ENCODE measurements around the gene PRKCE. TPM values are rescaled to one million over a fixed set of nuclear protein-coding genes. Genes with fewer than 3 reads are reported as not detected.
"Not testable (repeated sequence)": the region's sequence is repeated elsewhere in the genome, so short reads cannot be mapped to it uniquely, and the experiment has no call there.

The PRKCE gene
- total and polyA plus RNA-seq, 2 experiments from 2014 or later = 0.94 to 1.2 TPM

GRCh38 chr2:45889620-45890370 lies 238.3 kb downstream of the PRKCE start (continued):
- TF ChIP-seq, protein P1, sequence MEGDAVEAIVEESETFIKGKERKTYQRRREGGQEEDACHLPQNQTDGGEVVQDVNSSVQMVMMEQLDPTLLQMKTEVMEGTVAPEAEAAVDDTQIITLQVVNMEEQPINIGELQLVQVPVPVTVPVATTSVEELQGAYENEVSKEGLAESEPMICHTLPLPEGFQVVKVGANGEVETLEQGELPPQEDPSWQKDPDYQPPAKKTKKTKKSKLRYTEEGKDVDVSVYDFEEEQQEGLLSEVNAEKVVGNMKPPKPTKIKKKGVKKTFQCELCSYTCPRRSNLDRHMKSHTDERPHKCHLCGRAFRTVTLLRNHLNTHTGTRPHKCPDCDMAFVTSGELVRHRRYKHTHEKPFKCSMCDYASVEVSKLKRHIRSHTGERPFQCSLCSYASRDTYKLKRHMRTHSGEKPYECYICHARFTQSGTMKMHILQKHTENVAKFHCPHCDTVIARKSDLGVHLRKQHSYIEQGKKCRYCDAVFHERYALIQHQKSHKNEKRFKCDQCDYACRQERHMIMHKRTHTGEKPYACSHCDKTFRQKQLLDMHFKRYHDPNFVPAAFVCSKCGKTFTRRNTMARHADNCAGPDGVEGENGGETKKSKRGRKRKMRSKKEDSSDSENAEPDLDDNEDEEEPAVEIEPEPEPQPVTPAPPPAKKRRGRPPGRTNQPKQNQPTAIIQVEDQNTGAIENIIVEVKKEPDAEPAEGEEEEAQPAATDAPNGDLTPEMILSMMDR (conservative IDR thresholded peaks at IDR 0.05; ENCODE audit: low read depth in 2 of 2) = no peak
- no peak for TF ChIP-seq JUNB (IDR thresholded peaks at IDR 0.05; ENCODE audit: unreplicated experiment)

DNA sequence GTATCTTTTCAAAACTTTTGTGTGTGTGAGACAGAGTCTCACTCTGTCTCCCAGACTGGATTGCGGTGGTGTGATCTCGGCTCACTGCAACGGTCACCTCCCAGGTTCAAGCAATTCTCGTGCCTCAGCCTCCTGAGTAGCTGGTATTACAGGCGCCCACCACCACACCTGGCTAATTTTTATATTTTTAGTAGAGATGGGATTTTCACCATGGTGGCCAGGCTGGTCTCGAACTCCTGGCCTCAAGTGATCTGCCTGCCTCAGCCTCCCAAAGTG lies 238.8 kb downstream of the PRKCE start:
- not testable (repeated sequence) for H3K9me2 ChIP-seq (ENCODE audit: insufficient read depth); H3K36me3 Mint-ChIP-seq (ENCODE audit: low read depth); H4K20me1 ChIP-seq (replicated peaks; ENCODE audit: insufficient read depth); DNase-seq (ENCODE audit: low spot score); H3K9me3 Mint-ChIP-seq; H3K4me1 Mint-ChIP-seq; H3K36me3 ChIP-seq (ENCODE audit: insufficient read depth); H3K27ac ChIP-seq (ENCODE audit: low read depth); H2AFZ ChIP-seq; H3F3A ChIP-seq (replicated peaks; ENCODE audit: low read depth); ATAC-seq; H3K27ac Mint-ChIP-seq; H3K27me3 Mint-ChIP-seq (ENCODE audit: insufficient read depth, low read depth, poor library complexity); H3K27me3 ChIP-seq (ENCODE audit: insufficient read depth); H3K4me2 ChIP-seq; H3K4me1 ChIP-seq (ENCODE audit: insufficient read depth); H3K4me3 ChIP-seq; H3K79me2 ChIP-seq (replicated peaks; ENCODE audit: insufficient read depth); H3K4me3 Mint-ChIP-seq

DNA sequence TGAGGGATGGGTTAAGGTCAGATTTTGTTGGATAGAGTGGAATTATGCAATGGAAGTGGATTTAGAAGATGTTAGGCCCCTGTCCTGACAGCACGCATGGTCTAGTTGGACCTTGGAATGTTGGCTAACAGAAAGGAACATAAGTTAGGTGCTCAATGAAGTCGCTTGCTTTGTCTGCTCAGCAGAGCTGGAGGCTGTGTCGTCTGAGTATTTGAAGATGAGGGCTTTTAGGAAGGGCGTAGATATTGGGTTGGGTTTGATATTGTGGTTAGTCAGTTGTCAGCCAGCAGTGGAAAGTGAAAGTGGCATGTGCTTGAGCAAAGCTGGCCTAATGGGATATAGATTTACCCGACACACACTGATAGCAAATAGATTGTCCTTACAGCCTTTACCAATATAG lies 239.3 kb downstream of the PRKCE start:
- Histone ChIP-seq H3K79me2 (replicated peaks; ENCODE audit: insufficient read depth) (no peaks in the 10 kb centered on the region), H3K4me2 (no peak overlapping the region), H4K20me1 (replicated peaks; ENCODE audit: insufficient read depth) (no peaks in the 10 kb centered on the region), H3F3A (replicated peaks; ENCODE audit: low read depth) (no peaks in the 10 kb centered on the region), H3K36me3 (ENCODE audit: insufficient read depth) (no peaks in the 10 kb centered on the region), H2AFZ (no peak overlapping the region), H3K27ac (ENCODE audit: low read depth) (no peak overlapping the region), H3K9me2 (ENCODE audit: insufficient read depth) (peaks cover 8% of the 10 kb centered on the region; the same call in 1 of the 2 replicates), H3K4me3 (no peak overlapping the region), H3K27me3 (ENCODE audit: insufficient read depth) (no peaks in the 10 kb centered on the region), H3K4me1 (ENCODE audit: insufficient read depth) (peaks cover 3% of the 10 kb centered on the region; the same call in 1 of the 2 replicates)
- H3K9me3 Mint-ChIP-seq = no peaks in the 10 kb centered on the region
- no peak overlapping the region for H3K27ac Mint-ChIP-seq
- no peaks in the 10 kb centered on the region for H3K36me3 Mint-ChIP-seq (ENCODE audit: low read depth)
- ATAC-seq = no peak
- DNase-seq (ENCODE audit: low spot score) = no peak
- peaks cover 7% of the 10 kb centered on the region for H3K27me3 Mint-ChIP-seq (ENCODE audit: insufficient read depth, low read depth, poor library complexity)
- peaks cover 3% of the 10 kb centered on the region; the same call in 2 of the 3 replicates for H3K4me1 Mint-ChIP-seq
- no peak overlapping the region for H3K4me3 Mint-ChIP-seq
- TF ChIP-seq, protein P2, sequence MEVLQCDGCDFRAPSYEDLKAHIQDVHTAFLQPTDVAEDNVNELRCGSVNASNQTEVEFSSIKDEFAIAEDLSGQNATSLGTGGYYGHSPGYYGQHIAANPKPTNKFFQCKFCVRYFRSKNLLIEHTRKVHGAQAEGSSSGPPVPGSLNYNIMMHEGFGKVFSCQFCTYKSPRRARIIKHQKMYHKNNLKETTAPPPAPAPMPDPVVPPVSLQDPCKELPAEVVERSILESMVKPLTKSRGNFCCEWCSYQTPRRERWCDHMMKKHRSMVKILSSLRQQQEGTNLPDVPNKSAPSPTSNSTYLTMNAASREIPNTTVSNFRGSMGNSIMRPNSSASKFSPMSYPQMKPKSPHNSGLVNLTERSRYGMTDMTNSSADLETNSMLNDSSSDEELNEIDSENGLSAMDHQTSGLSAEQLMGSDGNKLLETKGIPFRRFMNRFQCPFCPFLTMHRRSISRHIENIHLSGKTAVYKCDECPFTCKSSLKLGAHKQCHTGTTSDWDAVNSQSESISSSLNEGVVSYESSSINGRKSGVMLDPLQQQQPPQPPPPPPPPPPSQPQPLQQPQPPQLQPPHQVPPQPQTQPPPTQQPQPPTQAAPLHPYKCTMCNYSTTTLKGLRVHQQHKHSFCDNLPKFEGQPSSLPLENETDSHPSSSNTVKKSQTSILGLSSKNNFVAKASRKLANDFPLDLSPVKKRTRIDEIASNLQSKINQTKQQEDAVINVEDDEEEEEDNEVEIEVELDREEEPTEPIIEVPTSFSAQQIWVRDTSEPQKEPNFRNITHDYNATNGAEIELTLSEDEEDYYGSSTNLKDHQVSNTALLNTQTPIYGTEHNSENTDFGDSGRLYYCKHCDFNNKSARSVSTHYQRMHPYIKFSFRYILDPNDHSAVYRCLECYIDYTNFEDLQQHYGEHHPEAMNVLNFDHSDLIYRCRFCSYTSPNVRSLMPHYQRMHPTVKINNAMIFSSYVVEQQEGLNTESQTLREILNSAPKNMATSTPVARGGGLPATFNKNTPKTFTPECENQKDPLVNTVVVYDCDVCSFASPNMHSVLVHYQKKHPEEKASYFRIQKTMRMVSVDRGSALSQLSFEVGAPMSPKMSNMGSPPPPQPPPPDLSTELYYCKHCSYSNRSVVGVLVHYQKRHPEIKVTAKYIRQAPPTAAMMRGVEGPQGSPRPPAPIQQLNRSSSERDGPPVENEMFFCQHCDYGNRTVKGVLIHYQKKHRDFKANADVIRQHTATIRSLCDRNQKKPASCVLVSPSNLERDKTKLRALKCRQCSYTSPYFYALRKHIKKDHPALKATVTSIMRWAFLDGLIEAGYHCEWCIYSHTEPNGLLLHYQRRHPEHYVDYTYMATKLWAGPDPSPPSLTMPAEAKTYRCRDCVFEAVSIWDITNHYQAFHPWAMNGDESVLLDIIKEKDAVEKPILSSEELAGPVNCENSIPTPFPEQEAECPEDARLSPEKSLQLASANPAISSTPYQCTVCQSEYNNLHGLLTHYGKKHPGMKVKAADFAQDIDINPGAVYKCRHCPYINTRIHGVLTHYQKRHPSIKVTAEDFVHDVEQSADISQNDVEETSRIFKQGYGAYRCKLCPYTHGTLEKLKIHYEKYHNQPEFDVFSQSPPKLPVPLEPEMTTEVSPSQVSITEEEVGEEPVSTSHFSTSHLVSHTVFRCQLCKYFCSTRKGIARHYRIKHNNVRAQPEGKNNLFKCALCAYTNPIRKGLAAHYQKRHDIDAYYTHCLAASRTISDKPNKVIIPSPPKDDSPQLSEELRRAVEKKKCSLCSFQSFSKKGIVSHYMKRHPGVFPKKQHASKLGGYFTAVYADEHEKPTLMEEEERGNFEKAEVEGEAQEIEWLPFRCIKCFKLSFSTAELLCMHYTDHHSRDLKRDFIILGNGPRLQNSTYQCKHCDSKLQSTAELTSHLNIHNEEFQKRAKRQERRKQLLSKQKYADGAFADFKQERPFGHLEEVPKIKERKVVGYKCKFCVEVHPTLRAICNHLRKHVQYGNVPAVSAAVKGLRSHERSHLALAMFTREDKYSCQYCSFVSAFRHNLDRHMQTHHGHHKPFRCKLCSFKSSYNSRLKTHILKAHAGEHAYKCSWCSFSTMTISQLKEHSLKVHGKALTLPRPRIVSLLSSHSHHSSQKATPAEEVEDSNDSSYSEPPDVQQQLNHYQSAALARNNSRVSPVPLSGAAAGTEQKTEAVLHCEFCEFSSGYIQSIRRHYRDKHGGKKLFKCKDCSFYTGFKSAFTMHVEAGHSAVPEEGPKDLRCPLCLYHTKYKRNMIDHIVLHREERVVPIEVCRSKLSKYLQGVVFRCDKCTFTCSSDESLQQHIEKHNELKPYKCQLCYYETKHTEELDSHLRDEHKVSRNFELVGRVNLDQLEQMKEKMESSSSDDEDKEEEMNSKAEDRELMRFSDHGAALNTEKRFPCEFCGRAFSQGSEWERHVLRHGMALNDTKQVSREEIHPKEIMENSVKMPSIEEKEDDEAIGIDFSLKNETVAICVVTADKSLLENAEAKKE (CRISPR knock-in tag; IDR thresholded peaks at IDR 0.05) = no peak
- TF ChIP-seq ZNF331 (CRISPR knock-in tag; IDR thresholded peaks at IDR 0.05; ENCODE audit: low read depth) (no peak), NANOG (IDR thresholded peaks at IDR 0.05; ENCODE audit: borderline replicate concordance) (no peak), ZNF114 (CRISPR knock-in tag; IDR thresholded peaks at IDR 0.05) (no peak), EZH2phosphoT487 (IDR thresholded peaks at IDR 0.05; ENCODE audit: unreplicated experiment) (no peak), EZH2 (IDR thresholded peaks at IDR 0.05; ENCODE audit: low read depth, unreplicated experiment) (no peak)
- TF ChIP-seq, protein P3, sequence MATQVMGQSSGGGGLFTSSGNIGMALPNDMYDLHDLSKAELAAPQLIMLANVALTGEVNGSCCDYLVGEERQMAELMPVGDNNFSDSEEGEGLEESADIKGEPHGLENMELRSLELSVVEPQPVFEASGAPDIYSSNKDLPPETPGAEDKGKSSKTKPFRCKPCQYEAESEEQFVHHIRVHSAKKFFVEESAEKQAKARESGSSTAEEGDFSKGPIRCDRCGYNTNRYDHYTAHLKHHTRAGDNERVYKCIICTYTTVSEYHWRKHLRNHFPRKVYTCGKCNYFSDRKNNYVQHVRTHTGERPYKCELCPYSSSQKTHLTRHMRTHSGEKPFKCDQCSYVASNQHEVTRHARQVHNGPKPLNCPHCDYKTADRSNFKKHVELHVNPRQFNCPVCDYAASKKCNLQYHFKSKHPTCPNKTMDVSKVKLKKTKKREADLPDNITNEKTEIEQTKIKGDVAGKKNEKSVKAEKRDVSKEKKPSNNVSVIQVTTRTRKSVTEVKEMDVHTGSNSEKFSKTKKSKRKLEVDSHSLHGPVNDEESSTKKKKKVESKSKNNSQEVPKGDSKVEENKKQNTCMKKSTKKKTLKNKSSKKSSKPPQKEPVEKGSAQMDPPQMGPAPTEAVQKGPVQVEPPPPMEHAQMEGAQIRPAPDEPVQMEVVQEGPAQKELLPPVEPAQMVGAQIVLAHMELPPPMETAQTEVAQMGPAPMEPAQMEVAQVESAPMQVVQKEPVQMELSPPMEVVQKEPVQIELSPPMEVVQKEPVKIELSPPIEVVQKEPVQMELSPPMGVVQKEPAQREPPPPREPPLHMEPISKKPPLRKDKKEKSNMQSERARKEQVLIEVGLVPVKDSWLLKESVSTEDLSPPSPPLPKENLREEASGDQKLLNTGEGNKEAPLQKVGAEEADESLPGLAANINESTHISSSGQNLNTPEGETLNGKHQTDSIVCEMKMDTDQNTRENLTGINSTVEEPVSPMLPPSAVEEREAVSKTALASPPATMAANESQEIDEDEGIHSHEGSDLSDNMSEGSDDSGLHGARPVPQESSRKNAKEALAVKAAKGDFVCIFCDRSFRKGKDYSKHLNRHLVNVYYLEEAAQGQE (IDR thresholded peaks at IDR 0.05; ENCODE audit: unreplicated experiment) = no peak
